HepG2 (cell line): Measurements from ENCODE around the gene SLC43A1. TPM values are rescaled to one million over a fixed set of nuclear protein-coding genes. Genes with fewer than 3 reads are reported as not detected.
A peak's percentile ranks its signal among the peaks of the same experiment; 100 is the strongest.

Source experiments
- CEBPB ChIP-seq: IDR thresholded peaks from 2 replicates; pipeline ENCODE4 v1.6.1; 2011; ENCODE audit warnings: low read depth, low read length, improper control_type of control experiment, borderline replicate concordance
- CENPT ChIP-seq: sonication (generic); formaldehyde crosslinking; IDR thresholded peaks from 2 replicates; pipeline ENCODE4 v1.8.0; 2022; ENCODE audit warnings: low read depth, mild to moderate bottlenecking, moderate library complexity, missing genetic modification reagents
- FOSL2 ChIP-seq: sonication (generic); formaldehyde crosslinking; IDR thresholded peaks from 2 replicates; pipeline ENCODE4 v1.4.0; 2020; ENCODE audit warnings: missing genetic modification reagents
- FOXP1 ChIP-seq, 2 experiments: fragments of 450-650 bp in 1 of 2; IDR thresholded peaks; 2 replicates each; pipeline ENCODE4 v1.6.1; 2017 to 2018; ENCODE audit warnings: antibody characterized with exemption in 1 of 2
- GATAD1 ChIP-seq: IDR thresholded peaks from 2 replicates; pipeline ENCODE4 v1.6.1; 2016; ENCODE audit warnings: missing genetic modification reagents, missing compliant biosample characterization
- ISX ChIP-seq: sonication (generic); formaldehyde crosslinking; conservative IDR thresholded peaks from 2 replicates; pipeline ENCODE4 v1.5.0; 2020; ENCODE audit warnings: missing genetic modification reagents
- MTF1 ChIP-seq: sonication (generic); formaldehyde crosslinking; IDR thresholded peaks from 2 replicates; pipeline ENCODE4 v1.5.0; 2020; ENCODE audit warnings: missing genetic modification reagents
- MYC ChIP-seq: sonication (generic); formaldehyde crosslinking; IDR thresholded peaks from 2 replicates; pipeline ENCODE4 v1.9.0; 2021; ENCODE audit warnings: missing genetic modification reagents, borderline replicate concordance
- PHF21A ChIP-seq: sonication (generic); formaldehyde crosslinking; IDR thresholded peaks from 2 replicates; pipeline ENCODE4 v1.5.0; 2020; ENCODE audit warnings: mild to moderate bottlenecking, missing genetic modification reagents
- RELA ChIP-seq: sonication (generic); formaldehyde crosslinking; IDR thresholded peaks from 2 replicates; pipeline ENCODE4 v1.4.0; 2020; ENCODE audit warnings: missing genetic modification reagents
- SMARCC2 ChIP-seq: fragments of 450-650 bp; IDR thresholded peaks from 2 replicates; pipeline ENCODE4 v1.6.1; 2017; ENCODE audit warnings: antibody characterized with exemption, mild to moderate bottlenecking
- TARDBP ChIP-seq: sonication (generic); formaldehyde crosslinking; IDR thresholded peaks from 2 replicates; pipeline ENCODE4 v1.8.0; 2022; ENCODE audit warnings: mild to moderate bottlenecking, missing genetic modification reagents
- ZFX ChIP-seq: sonication (generic); formaldehyde crosslinking; IDR thresholded peaks from 2 replicates; pipeline ENCODE4 v1.4.0; 2020; ENCODE audit warnings: mild to moderate bottlenecking, low read depth, missing genetic modification reagents, moderate library complexity
- ZMYM3 ChIP-seq: sonication (generic); formaldehyde crosslinking; IDR thresholded peaks from 2 replicates; pipeline ENCODE4 v1.5.1; 2020; ENCODE audit warnings: mild to moderate bottlenecking, missing genetic modification reagents
- ZNF143 ChIP-seq: sonication (generic); formaldehyde crosslinking; IDR thresholded peaks from 2 replicates; pipeline ENCODE4 v1.4.0; 2020; ENCODE audit warnings: missing genetic modification reagents
- ZNF44 ChIP-seq: sonication (generic); formaldehyde crosslinking; IDR thresholded peaks from 2 replicates; pipeline ENCODE4 v1.5.1; 2020; ENCODE audit warnings: mild to moderate bottlenecking, missing genetic modification reagents
- ZNF737 ChIP-seq: sonication (generic); formaldehyde crosslinking; IDR thresholded peaks from 2 replicates; pipeline ENCODE4 v1.5.0; 2020; ENCODE audit warnings: missing genetic modification reagents, mild to moderate bottlenecking, borderline replicate concordance
- ZNF75D ChIP-seq: sonication (generic); formaldehyde crosslinking; IDR thresholded peaks from 2 replicates; pipeline ENCODE4 v1.8.1; 2023; ENCODE audit warnings: missing genetic modification reagents, mild to moderate bottlenecking, borderline replicate concordance
- ZSCAN25 ChIP-seq: sonication (generic); formaldehyde crosslinking; IDR thresholded peaks from 2 replicates; pipeline ENCODE4 v1.8.0; 2022; ENCODE audit warnings: mild to moderate bottlenecking, missing genetic modification reagents
- polyA plus RNA-seq, 8 experiments: library from polyadenylated mRNA; depleted of rRNA in 3 of 8; stranded (reverse) in 7 of 8; unstranded in 1 of 8; fragments of >200 nt; fragmentation: Illumina TruSeq in 4 of 8; extraction: Trizol in 4 of 8; gene quantifications; 2 replicates each; pipeline versions ENCODE4 v1.2.1 to v1.2.3, GENCODE V29; 2011 to 2016; ENCODE audit warnings: low read depth in 4 of 8, missing spikeins in 1 of 8, mixed read lengths in 1 of 8; ENCODE audit not compliant: insufficient read depth in 1 of 8
- total RNA-seq, 5 experiments: library from RNA; depleted of rRNA; stranded (reverse); fragments of >200 nt; fragmentation: Illumina TruSeq; extraction: Trizol; gene quantifications; 2 replicates each; pipeline ENCODE4 v1.2.3, GENCODE V29; 2016; ENCODE audit warnings: low read depth in 1 of 5
- TF ChIP-seq, protein P1 (sequence below): sonication (generic); formaldehyde crosslinking; IDR thresholded peaks from 2 replicates; pipeline ENCODE4 v1.8.0; 2022; ENCODE audit warnings: missing genetic modification reagents, mild to moderate bottlenecking, moderate library complexity, borderline replicate concordance
- TF ChIP-seq, protein P2 (sequence below), 2 experiments: IDR thresholded peaks; 2 replicates each; pipeline ENCODE4 v1.6.1; 2011 to 2012; ENCODE audit warnings: low read length in 2 of 2, borderline replicate concordance in 1 of 2, low read depth in 1 of 2, mild to moderate bottlenecking in 1 of 2, moderate library complexity in 1 of 2
- TF ChIP-seq, protein P3 (sequence below): sonication (generic); formaldehyde crosslinking; IDR thresholded peaks from 2 replicates; pipeline ENCODE4 v1.4.0; 2020; ENCODE audit warnings: missing genetic modification reagents

SLC43A1 gene
- total and polyA plus RNA-seq, 2 of the 13 experiments (the other 11 are each of a cell fraction or from before 2014, with no cell fraction given): 72.3 to 87.6 TPM

GRCh38 chr11:57440744-57441414 lies 74.6 kb downstream of the SLC43A1 start (continued):
- TF ChIP-seq TARDBP (CRISPR knock-in tag) (peak; percentile 72), CEBPB (peak; percentile 62; the same call in 1 of the 2 replicates), MTF1 (CRISPR knock-in tag) (no peak), ZNF75D (CRISPR knock-in tag) (no peak), FOSL2 (CRISPR knock-in tag) (peak; percentile 52; the same call in 1 of the 2 replicates), SMARCC2 (no peak), PHF21A (peak; percentile 69; the same call in 1 of the 2 replicates), GATAD1 (CRISPR knock-in tag) (0 out of 2 replicates have a peak, but pooled peaks have one; percentile 47), RELA (CRISPR knock-in tag) (0 out of 2 replicates have a peak, but pooled peaks have one; percentile 22), FOXP1 (IDR thresholded peaks at IDR 0.05) (peak; percentile 64; the same call in 1 of the 2 replicates), FOXP1 (CRISPR knock-in tag; IDR thresholded peaks at IDR 0.05) (peak; percentile 89), ZFX (CRISPR knock-in tag) (peak; percentile 75), ZSCAN25 (CRISPR knock-in tag) (peak; percentile 58), CENPT (CRISPR knock-in tag) (no peak), ZNF143 (CRISPR knock-in tag) (no peak), ZNF44 (CRISPR knock-in tag) (no peak), ZNF737 (CRISPR knock-in tag) (no peak), MYC (no peak), ZMYM3 (CRISPR knock-in tag) (peak; percentile 42; the same call in 1 of the 2 replicates), ISX (CRISPR knock-in tag) (no peak)
- TF ChIP-seq, protein P1, sequence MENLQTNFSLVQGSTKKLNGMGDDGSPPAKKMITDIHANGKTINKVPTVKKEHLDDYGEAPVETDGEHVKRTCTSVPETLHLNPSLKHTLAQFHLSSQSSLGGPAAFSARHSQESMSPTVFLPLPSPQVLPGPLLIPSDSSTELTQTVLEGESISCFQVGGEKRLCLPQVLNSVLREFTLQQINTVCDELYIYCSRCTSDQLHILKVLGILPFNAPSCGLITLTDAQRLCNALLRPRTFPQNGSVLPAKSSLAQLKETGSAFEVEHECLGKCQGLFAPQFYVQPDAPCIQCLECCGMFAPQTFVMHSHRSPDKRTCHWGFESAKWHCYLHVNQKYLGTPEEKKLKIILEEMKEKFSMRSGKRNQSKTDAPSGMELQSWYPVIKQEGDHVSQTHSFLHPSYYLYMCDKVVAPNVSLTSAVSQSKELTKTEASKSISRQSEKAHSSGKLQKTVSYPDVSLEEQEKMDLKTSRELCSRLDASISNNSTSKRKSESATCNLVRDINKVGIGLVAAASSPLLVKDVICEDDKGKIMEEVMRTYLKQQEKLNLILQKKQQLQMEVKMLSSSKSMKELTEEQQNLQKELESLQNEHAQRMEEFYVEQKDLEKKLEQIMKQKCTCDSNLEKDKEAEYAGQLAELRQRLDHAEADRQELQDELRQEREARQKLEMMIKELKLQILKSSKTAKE (CRISPR knock-in tag): peak; percentile 34; the same call in 1 of the 2 replicates
- TF ChIP-seq, protein P2, sequence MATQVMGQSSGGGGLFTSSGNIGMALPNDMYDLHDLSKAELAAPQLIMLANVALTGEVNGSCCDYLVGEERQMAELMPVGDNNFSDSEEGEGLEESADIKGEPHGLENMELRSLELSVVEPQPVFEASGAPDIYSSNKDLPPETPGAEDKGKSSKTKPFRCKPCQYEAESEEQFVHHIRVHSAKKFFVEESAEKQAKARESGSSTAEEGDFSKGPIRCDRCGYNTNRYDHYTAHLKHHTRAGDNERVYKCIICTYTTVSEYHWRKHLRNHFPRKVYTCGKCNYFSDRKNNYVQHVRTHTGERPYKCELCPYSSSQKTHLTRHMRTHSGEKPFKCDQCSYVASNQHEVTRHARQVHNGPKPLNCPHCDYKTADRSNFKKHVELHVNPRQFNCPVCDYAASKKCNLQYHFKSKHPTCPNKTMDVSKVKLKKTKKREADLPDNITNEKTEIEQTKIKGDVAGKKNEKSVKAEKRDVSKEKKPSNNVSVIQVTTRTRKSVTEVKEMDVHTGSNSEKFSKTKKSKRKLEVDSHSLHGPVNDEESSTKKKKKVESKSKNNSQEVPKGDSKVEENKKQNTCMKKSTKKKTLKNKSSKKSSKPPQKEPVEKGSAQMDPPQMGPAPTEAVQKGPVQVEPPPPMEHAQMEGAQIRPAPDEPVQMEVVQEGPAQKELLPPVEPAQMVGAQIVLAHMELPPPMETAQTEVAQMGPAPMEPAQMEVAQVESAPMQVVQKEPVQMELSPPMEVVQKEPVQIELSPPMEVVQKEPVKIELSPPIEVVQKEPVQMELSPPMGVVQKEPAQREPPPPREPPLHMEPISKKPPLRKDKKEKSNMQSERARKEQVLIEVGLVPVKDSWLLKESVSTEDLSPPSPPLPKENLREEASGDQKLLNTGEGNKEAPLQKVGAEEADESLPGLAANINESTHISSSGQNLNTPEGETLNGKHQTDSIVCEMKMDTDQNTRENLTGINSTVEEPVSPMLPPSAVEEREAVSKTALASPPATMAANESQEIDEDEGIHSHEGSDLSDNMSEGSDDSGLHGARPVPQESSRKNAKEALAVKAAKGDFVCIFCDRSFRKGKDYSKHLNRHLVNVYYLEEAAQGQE (IDR thresholded peaks at IDR 0.05; ENCODE audit: borderline replicate concordance in 1 of 2, low read depth in 1 of 2, low read length in 2 of 2): no peak
- TF ChIP-seq, protein P3, sequence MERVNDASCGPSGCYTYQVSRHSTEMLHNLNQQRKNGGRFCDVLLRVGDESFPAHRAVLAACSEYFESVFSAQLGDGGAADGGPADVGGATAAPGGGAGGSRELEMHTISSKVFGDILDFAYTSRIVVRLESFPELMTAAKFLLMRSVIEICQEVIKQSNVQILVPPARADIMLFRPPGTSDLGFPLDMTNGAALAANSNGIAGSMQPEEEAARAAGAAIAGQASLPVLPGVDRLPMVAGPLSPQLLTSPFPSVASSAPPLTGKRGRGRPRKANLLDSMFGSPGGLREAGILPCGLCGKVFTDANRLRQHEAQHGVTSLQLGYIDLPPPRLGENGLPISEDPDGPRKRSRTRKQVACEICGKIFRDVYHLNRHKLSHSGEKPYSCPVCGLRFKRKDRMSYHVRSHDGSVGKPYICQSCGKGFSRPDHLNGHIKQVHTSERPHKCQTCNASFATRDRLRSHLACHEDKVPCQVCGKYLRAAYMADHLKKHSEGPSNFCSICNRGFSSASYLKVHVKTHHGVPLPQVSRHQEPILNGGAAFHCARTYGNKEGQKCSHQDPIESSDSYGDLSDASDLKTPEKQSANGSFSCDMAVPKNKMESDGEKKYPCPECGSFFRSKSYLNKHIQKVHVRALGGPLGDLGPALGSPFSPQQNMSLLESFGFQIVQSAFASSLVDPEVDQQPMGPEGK (CRISPR knock-in tag): peak; percentile 44; the same call in 1 of the 2 replicates
